Nephron (organoid): ENCODE measurements around the gene VILL.

ENCODE experiments used
- H3K27ac Mint-ChIP-seq, 3 experiments: 2 replicates each; pipeline ENCODE4 v1.8.0; 2020; ENCODE audit warnings: mixed read lengths in 3 of 3, mild to moderate bottlenecking in 2 of 3, moderate library complexity in 1 of 3
- H3K27me3 Mint-ChIP-seq: 2 replicates; pipeline ENCODE4 v1.8.0; 2021; ENCODE audit warnings: low read depth, mild to moderate bottlenecking, moderate library complexity, mixed read lengths
- H3K36me3 Mint-ChIP-seq: 2 replicates; pipeline ENCODE4 v1.8.0; 2020; ENCODE audit warnings: low read depth, mixed read lengths
- H3K4me1 Mint-ChIP-seq: 2 replicates; pipeline ENCODE4 v1.8.0; 2020; ENCODE audit warnings: mixed read lengths
- H3K4me3 Mint-ChIP-seq, 3 experiments: 2 replicates each; pipeline ENCODE4 v1.8.0; 2020; ENCODE audit warnings: mild to moderate bottlenecking in 3 of 3, mixed read lengths in 3 of 3, moderate library complexity in 2 of 3
- H3K9me3 Mint-ChIP-seq: 2 replicates; pipeline ENCODE4 v1.8.0; 2020; ENCODE audit warnings: mixed read lengths
- CTCF ChIP-seq, 3 experiments: fragments of 200-600 bp; sonication (generic); IDR thresholded peaks; one replicate each; pipeline ENCODE4 v1.5.0; 2021; ENCODE audit warnings: antibody characterized with exemption in 3 of 3; ENCODE audit not compliant: unreplicated experiment in 3 of 3

VILL gene

GRCh38 chr3:37996785-37997301 lies 6.3 kb downstream of the VILL start:
- peak; percentile 85 to 90 (median 86) for TF ChIP-seq CTCF (IDR thresholded peaks at IDR 0.05; ENCODE audit: unreplicated experiment in 3 of 3)
- peaks cover 47% of the 10 kb centered on the region for H3K4me1 Mint-ChIP-seq
- H3K36me3 Mint-ChIP-seq: peaks cover 8% of the 10 kb centered on the region
- peaks cover 13% of the 10 kb centered on the region for H3K27me3 Mint-ChIP-seq
- no peaks in the 10 kb centered on the region for H3K9me3 Mint-ChIP-seq
- H3K4me3 Mint-ChIP-seq: peak overlapping the region; percentile 14 to 95 (median 72)
- H3K27ac Mint-ChIP-seq: peak overlapping the region; percentile 29 to 78 (median 61)

- H3K9me3 Mint-ChIP-seq: no peaks in the 10 kb centered on the region
- peak overlapping the region in 1 of 3 experiments; percentile 61 for H3K27ac Mint-ChIP-seq
- peaks cover 47% of the 10 kb centered on the region for H3K4me1 Mint-ChIP-seq
These were observed 6.8 kb downstream of the VILL start for GRCh38 chr3:37997342-37997741.

GRCh38 chr3:37997791-37998370 lies 7.3 kb downstream of the VILL start:
- Mint-ChIP-seq H3K27ac (peak overlapping the region in 2 of 3 experiments; percentile 18 to 38), H3K27me3 (peaks cover 7% of the 10 kb centered on the region), H3K9me3 (no peaks in the 10 kb centered on the region), H3K4me3 (peak overlapping the region in 2 of 3 experiments; percentile 72 to 73), H3K36me3 (peaks cover 8% of the 10 kb centered on the region), H3K4me1 (peaks cover 46% of the 10 kb centered on the region)
- TF ChIP-seq CTCF (IDR thresholded peaks at IDR 0.05; ENCODE audit: unreplicated experiment in 3 of 3): no peak

More at GRCh38 chr3:37997342-37997741, 6.8 kb downstream of the VILL start:
- peaks cover 8% of the 10 kb centered on the region for H3K36me3 Mint-ChIP-seq
- H3K27me3 Mint-ChIP-seq: peaks cover 10% of the 10 kb centered on the region
- no peak for TF ChIP-seq CTCF (IDR thresholded peaks at IDR 0.05; ENCODE audit: unreplicated experiment in 3 of 3)
- no peak overlapping the region for H3K4me3 Mint-ChIP-seq

DNA sequence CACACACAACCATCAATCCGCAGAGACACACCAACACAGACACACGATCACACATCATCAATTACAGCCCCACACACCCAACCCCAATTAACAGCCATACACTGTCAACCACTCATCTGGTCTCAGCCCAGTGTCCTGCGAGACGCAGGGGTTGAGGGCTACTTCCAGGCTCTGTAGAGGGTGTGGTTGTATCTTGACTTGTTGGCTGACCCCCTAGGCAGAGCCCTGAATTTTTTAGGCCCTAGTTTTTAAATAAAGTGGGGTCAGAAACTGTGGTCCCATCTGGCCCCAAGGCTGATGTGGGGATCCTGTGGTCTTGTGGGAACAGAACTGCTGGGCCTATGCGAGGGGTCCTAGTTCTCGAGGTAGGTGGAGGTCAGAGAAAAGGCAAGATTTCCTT lies 9.2 kb downstream of the VILL start:
- Mint-ChIP-seq H3K27me3 (no peaks in the 10 kb centered on the region), H3K27ac (peak overlapping the region in 2 of 3 experiments; percentile 3 to 74), H3K9me3 (no peaks in the 10 kb centered on the region), H3K4me1 (peaks cover 32% of the 10 kb centered on the region), H3K36me3 (peaks cover 16% of the 10 kb centered on the region), H3K4me3 (peak overlapping the region; percentile 47 to 72 (median 64))
- TF ChIP-seq CTCF (IDR thresholded peaks at IDR 0.05; ENCODE audit: unreplicated experiment in 3 of 3): no peak

DNA sequence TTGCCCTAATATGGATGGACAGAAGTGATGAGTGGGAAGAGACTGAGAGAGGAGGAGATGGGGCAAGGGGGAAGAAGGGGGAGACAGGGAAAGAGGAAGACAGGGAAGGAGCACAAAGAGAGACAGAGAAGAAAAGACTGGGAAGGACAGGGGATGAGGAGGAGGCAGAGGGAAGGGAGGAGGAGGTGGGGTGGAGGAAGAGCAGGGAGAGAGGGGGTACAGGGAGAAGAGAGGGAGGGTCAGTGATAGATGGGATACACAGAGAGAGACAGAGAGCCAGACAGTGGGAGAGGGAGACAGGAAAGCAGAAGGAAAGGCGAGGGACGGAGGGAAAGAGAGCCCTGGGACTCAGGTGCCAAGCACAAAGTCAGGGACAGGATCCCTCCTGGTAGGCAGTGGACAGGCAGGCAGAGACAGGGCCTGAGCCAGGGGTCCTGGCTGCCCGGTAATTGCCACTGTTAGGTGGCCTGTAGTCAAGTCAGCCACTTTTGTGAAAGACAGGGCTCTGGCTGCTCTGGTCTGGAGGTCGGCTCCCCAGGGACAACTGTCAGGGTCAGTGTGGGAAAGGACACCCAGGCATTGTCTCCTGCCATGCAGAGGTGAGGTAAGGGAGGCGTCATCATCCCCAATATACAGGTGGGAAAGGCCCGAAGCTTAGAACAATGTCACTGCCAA lies 9.8 kb downstream of the VILL start:
- Mint-ChIP-seq H3K27ac (peak overlapping the region in 1 of 3 experiments; percentile 24), H3K4me1 (peaks cover 32% of the 10 kb centered on the region), H3K27me3 (no peaks in the 10 kb centered on the region), H3K4me3 (peak overlapping the region in 1 of 3 experiments; percentile 23), H3K36me3 (peaks cover 19% of the 10 kb centered on the region), H3K9me3 (no peaks in the 10 kb centered on the region)
- no peak for TF ChIP-seq CTCF (IDR thresholded peaks at IDR 0.05; ENCODE audit: unreplicated experiment in 3 of 3)
